ENCODE measurements around the gene SLC1A5. TPM values are rescaled to one million over a fixed set of nuclear protein-coding genes. Genes with fewer than 3 reads are reported as not detected.

SLC1A5 gene
- total RNA-seq, 1 donor from 2014 or later: 5.9 TPM

GRCh38 chr19:46741447-46741846, 46.9 kb downstream of the SLC1A5 start:
- intact Hi-C loops (cut with micrococcal nuclease): no loop called here
- no peak overlapping the region for H3K4me3 ChIP-seq
- H3K27ac ChIP-seq (replicated peaks): no peak overlapping the region
- H3K4me1 ChIP-seq: peaks cover 97% of the 10 kb centered on the region
- peaks cover 9% of the 10 kb centered on the region for H3K36me3 ChIP-seq
- no peaks in the 10 kb centered on the region for H3K27me3 ChIP-seq (ENCODE audit: low read depth)
- TF ChIP-seq CTCF (IDR thresholded peaks at IDR 0.05; ENCODE audit: borderline replicate concordance): no peak
- DNase-seq: no peak
- no peaks in the 10 kb centered on the region for H3K9me3 ChIP-seq (replicated peaks)

- TF ChIP-seq CTCF (IDR thresholded peaks at IDR 0.05; ENCODE audit: borderline replicate concordance): no peak
- Histone ChIP-seq H3K4me1 (peaks cover 87% of the 10 kb centered on the region), H3K9me3 (replicated peaks) (no peaks in the 10 kb centered on the region), H3K36me3 (peaks cover 27% of the 10 kb centered on the region), H3K4me3 (no peak overlapping the region), H3K27me3 (ENCODE audit: low read depth) (no peaks in the 10 kb centered on the region), H3K27ac (replicated peaks) (peak overlapping the region; percentile 82)
- intact Hi-C loops (cut with micrococcal nuclease): no loop called here
- peak; percentile 90 for DNase-seq
These were observed 49.1 kb downstream of the SLC1A5 start for GRCh38 chr19:46739290-46739771.

GRCh38 chr19:46737761-46738171, 50.6 kb downstream of the SLC1A5 start:
- H3K9me3 ChIP-seq (replicated peaks): no peaks in the 10 kb centered on the region
- intact Hi-C loops (cut with micrococcal nuclease): no loop called here
- no peak overlapping the region for H3K4me3 ChIP-seq
- DNase-seq: no peak
- peak overlapping the region; percentile 47 for H3K27ac ChIP-seq (replicated peaks)
- peaks cover 43% of the 10 kb centered on the region for H3K36me3 ChIP-seq
- no peaks in the 10 kb centered on the region for H3K27me3 ChIP-seq (ENCODE audit: low read depth)
- H3K4me1 ChIP-seq: peaks cover 72% of the 10 kb centered on the region
- no peak for TF ChIP-seq CTCF (IDR thresholded peaks at IDR 0.05; ENCODE audit: borderline replicate concordance)

GRCh38 chr19:46737298-46737654, 51.1 kb downstream of the SLC1A5 start:
- Histone ChIP-seq H3K36me3 (peaks cover 48% of the 10 kb centered on the region), H3K27me3 (ENCODE audit: low read depth) (no peaks in the 10 kb centered on the region), H3K9me3 (replicated peaks) (no peaks in the 10 kb centered on the region), H3K4me3 (no peak overlapping the region), H3K4me1 (peaks cover 67% of the 10 kb centered on the region), H3K27ac (replicated peaks) (peak overlapping the region; percentile 47)
- no peak for TF ChIP-seq CTCF (IDR thresholded peaks at IDR 0.05; ENCODE audit: borderline replicate concordance)
- no peak for DNase-seq
- intact Hi-C loops (cut with micrococcal nuclease): no loop called here

- Histone ChIP-seq H3K9me3 (replicated peaks) (no peaks in the 10 kb centered on the region), H3K27me3 (ENCODE audit: low read depth) (no peaks in the 10 kb centered on the region), H3K27ac (replicated peaks) (peak overlapping the region; percentile 47), H3K4me3 (no peak overlapping the region), H3K36me3 (peaks cover 54% of the 10 kb centered on the region), H3K4me1 (peaks cover 66% of the 10 kb centered on the region)
- intact Hi-C loops (cut with micrococcal nuclease): no loop called here
- no peak for TF ChIP-seq CTCF (IDR thresholded peaks at IDR 0.05; ENCODE audit: borderline replicate concordance)
- DNase-seq: peak; percentile 71
These were observed 51.7 kb downstream of the SLC1A5 start for GRCh38 chr19:46736531-46737297.
